Upper lobe of right lung (tissue), 1 donor: ENCODE data around the gene SLC9A1. TPM values are rescaled to one million over a fixed set of nuclear protein-coding genes. Genes with fewer than 3 reads are reported as not detected.

Source experiments
- ATAC-seq: fragments of 200-7000 bp; cut with Tn5 transposase; one replicate; pipeline ENCODE4 v1.9.1; 2020; ENCODE audit warnings: mild to moderate bottlenecking, moderate library complexity
- DNase-seq: peaks from one replicate; pipeline ENCODE4 v3.0.0-alpha.2; 2020
- H3K27ac ChIP-seq: fragments of 200-600 bp; one replicate; pipeline ENCODE4 v1.8.0; 2022
- H3K27me3 ChIP-seq: fragments of 200-600 bp; one replicate; pipeline ENCODE4 v1.8.0; 2022; ENCODE audit warnings: mild to moderate bottlenecking
- H3K36me3 ChIP-seq: fragments of 200-600 bp; one replicate; pipeline ENCODE4 v1.8.0; 2022
- H3K4me1 ChIP-seq: fragments of 200-600 bp; one replicate; pipeline ENCODE4 v1.8.0; 2022
- H3K4me3 ChIP-seq: fragments of 200-600 bp; one replicate; pipeline ENCODE4 v1.8.0; 2022; ENCODE audit warnings: mild to moderate bottlenecking
- H3K9me3 ChIP-seq: fragments of 200-600 bp; one replicate; pipeline ENCODE4 v1.8.0; 2022
- CTCF ChIP-seq: fragments of 200-600 bp; IDR thresholded peaks from one replicate; pipeline ENCODE4 v1.8.0; 2022; ENCODE audit warnings: antibody characterized with exemption
- intact Hi-C: fragments of 100-400 bp; cut with DNase I; formaldehyde crosslinking; loops from one replicate; pipeline ENCODE4 v1.11.0; 2022
- total RNA-seq: library from RNA; stranded (reverse); fragmentation: NEBNext Ultra II Directional; extraction: Animal tissue kit (Norgen Biotek cat#: 25700); gene quantifications from one replicate; pipeline ENCODE4 v1.2.1, GENCODE V29; 2021
- donor health status: DM: no; HTN: yes; CAD: no; lungs with severe emphysema.

SLC9A1 gene
- total RNA-seq, 1 donor from 2014 or later: 62.4 TPM

- intact Hi-C loops: no loop called here
Measured at GRCh38 chr1:27084107-27084506, 70.8 kb downstream of the SLC9A1 start.

GRCh38 chr1:27077968-27078367 lies 77.0 kb downstream of the SLC9A1 start:
- no peak overlapping the region for H3K27ac ChIP-seq
- intact Hi-C loops: no loop called here
- ATAC-seq: no peak

More at GRCh38 chr1:27084107-27084506, 70.8 kb downstream of the SLC9A1 start:
- Histone ChIP-seq H3K9me3 (no peaks in the 10 kb centered on the region), H3K4me1 (no peaks in the 10 kb centered on the region), H3K27ac (no peak overlapping the region), H3K4me3 (no peak overlapping the region), H3K36me3 (no peaks in the 10 kb centered on the region), H3K27me3 (no peaks in the 10 kb centered on the region)
- TF ChIP-seq CTCF: no peak
- DNase-seq (no peak), ATAC-seq (no peak)

DNA sequence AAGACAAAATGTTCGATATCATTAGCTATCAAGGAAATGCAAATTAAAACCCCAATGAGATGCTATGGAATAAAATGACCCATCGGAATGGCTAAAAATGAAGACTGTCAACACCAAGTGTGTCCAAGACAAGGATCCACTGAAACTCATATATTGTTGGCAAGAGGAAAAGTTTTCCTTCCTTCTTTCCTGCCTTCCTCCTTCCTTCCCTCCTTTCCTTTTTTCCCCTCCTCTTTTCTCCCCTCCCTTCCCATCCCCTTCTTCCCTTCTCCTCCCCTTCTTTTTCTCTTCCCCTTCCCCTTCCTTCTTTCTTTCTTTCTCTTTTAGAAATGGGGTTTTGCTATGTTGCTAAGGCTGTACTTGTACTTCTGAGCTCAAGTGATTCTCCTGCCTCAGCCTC lies 78.1 kb downstream of the SLC9A1 start:
- H3K4me3 ChIP-seq: no peak overlapping the region
- intact Hi-C loops: no loop called here
- no peak overlapping the region for H3K27ac ChIP-seq
- H3K9me3 ChIP-seq: no peaks in the 10 kb centered on the region
- H3K27me3 ChIP-seq: no peaks in the 10 kb centered on the region
- TF ChIP-seq CTCF: no peak
- H3K4me1 ChIP-seq: no peaks in the 10 kb centered on the region
- H3K36me3 ChIP-seq: no peaks in the 10 kb centered on the region
- ATAC-seq (no peak), DNase-seq (no peak)

More at GRCh38 chr1:27077968-27078367, 77.0 kb downstream of the SLC9A1 start:
- no peaks in the 10 kb centered on the region for H3K9me3 ChIP-seq
- no peak overlapping the region for H3K4me3 ChIP-seq
- no peaks in the 10 kb centered on the region for H3K4me1 ChIP-seq
- DNase-seq: no peak
- TF ChIP-seq CTCF: no peak
- H3K36me3 ChIP-seq: no peaks in the 10 kb centered on the region
- H3K27me3 ChIP-seq: no peaks in the 10 kb centered on the region

DNA sequence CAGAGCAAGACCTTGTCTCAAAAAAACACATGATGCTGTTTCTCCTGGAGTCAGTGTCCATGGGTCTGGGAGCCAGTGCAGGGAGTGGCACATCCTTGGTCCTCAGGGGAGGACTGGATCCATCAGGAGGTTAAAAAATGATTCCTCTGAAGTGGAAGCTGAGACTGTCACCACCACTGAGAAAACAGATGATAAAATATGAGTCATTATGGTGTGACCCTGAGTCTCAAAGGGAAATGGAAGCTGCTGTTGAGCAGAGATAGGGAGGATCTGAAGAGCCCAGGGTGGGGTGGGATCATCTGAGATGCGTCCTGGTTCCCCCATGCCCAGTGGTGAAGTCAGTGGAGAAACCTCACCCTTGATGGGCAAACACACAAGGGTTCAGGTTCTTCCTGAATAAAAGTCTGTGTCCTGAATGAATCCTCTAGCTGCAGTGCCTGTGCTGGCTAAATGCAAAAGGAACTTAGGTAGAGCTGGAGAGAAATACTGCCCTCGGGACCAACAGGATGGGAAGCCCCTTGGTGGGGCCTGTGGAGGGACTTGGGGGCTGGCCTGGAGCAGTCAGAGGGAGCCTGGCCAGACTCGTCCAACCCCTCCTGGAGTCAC lies 80.6 kb downstream of the SLC9A1 start:
- H3K27me3 ChIP-seq: no peaks in the 10 kb centered on the region
- no peaks in the 10 kb centered on the region for H3K9me3 ChIP-seq
- TF ChIP-seq CTCF: no peak
- DNase-seq: no peak
- intact Hi-C loops: no loop called here
- H3K4me1 ChIP-seq: no peaks in the 10 kb centered on the region
- H3K36me3 ChIP-seq: no peaks in the 10 kb centered on the region
- no peak overlapping the region for H3K27ac ChIP-seq
- ATAC-seq: peak; percentile 71
- no peak overlapping the region for H3K4me3 ChIP-seq

GRCh38 chr1:27071049-27071416 lies 83.9 kb downstream of the SLC9A1 start:
- H3K36me3 ChIP-seq: no peaks in the 10 kb centered on the region
- intact Hi-C loops: no loop called here
- ATAC-seq (peak; percentile 6), DNase-seq (no peak)
- H3K9me3 ChIP-seq: no peaks in the 10 kb centered on the region
- no peaks in the 10 kb centered on the region for H3K27me3 ChIP-seq
- TF ChIP-seq CTCF: no peak
- no peak overlapping the region for H3K4me3 ChIP-seq
- no peak overlapping the region for H3K27ac ChIP-seq
- no peaks in the 10 kb centered on the region for H3K4me1 ChIP-seq
